ENCODE measurements around the gene SUGCT.

SUGCT gene

GRCh38 chr7:40865441-40866233 lies 730.8 kb downstream of the SUGCT start:
- Histone ChIP-seq H3K27ac (ENCODE audit: low read length) (no peak overlapping the region), H3K9ac (ENCODE audit: low read depth, low read length) (no peak overlapping the region), H2AFZ (ENCODE audit: low read depth, low read length) (no peak overlapping the region), H3K4me2 (ENCODE audit: insufficient read depth, low read length) (no peak overlapping the region), H3K4me1 (ENCODE audit: insufficient read depth, low read length) (no peaks in the 10 kb centered on the region), H3K27me3 (ENCODE audit: insufficient read depth, low read length, poor library complexity) (no peaks in the 10 kb centered on the region), H3K36me3 (ENCODE audit: insufficient read depth, low read length) (no peaks in the 10 kb centered on the region), H3K9me3 (ENCODE audit: insufficient read depth, low read length, severe bottlenecking) (no peaks in the 10 kb centered on the region), H4K20me1 (ENCODE audit: insufficient read depth, low read length) (no peaks in the 10 kb centered on the region), H3K4me3 (ENCODE audit: low read depth in 1 of 2, low read length in 2 of 2) (no peak overlapping the region), H3K79me2 (ENCODE audit: insufficient read depth, low read length) (no peaks in the 10 kb centered on the region)
- ATAC-seq (ENCODE audit: insufficient read depth, low read depth) (no peak), DNase-seq (no peak)
- no peak for TF ChIP-seq EZH2 (IDR thresholded peaks at IDR 0.05; ENCODE audit: borderline replicate concordance, low read depth, low read length, severe bottlenecking)
- TF ChIP-seq CTCF (IDR thresholded peaks at IDR 0.05; ENCODE audit: borderline replicate concordance, extremely low read depth, low read length, poor library complexity, severe bottlenecking), result no peak

GRCh38 chr7:40866601-40867000 lies 731.8 kb downstream of the SUGCT start:
- H3K27ac ChIP-seq (ENCODE audit: low read length), result no peak overlapping the region
- H3K9me3 ChIP-seq (ENCODE audit: insufficient read depth, low read length, severe bottlenecking), result no peaks in the 10 kb centered on the region
- H3K79me2 ChIP-seq (ENCODE audit: insufficient read depth, low read length), result no peaks in the 10 kb centered on the region
- TF ChIP-seq CTCF (IDR thresholded peaks at IDR 0.05; ENCODE audit: borderline replicate concordance, extremely low read depth, low read length, poor library complexity, severe bottlenecking), result no peak
- TF ChIP-seq EZH2 (IDR thresholded peaks at IDR 0.05; ENCODE audit: borderline replicate concordance, low read depth, low read length, severe bottlenecking), result no peak
- H2AFZ ChIP-seq (ENCODE audit: low read depth, low read length), result no peak overlapping the region
- H3K9ac ChIP-seq (ENCODE audit: low read depth, low read length), result no peak overlapping the region
- H3K4me1 ChIP-seq (ENCODE audit: insufficient read depth, low read length), result no peaks in the 10 kb centered on the region
- no peaks in the 10 kb centered on the region for H3K27me3 ChIP-seq (ENCODE audit: insufficient read depth, low read length, poor library complexity)
- DNase-seq (no peak), ATAC-seq (ENCODE audit: insufficient read depth, low read depth) (no peak)
- H3K4me2 ChIP-seq (ENCODE audit: insufficient read depth, low read length), result no peak overlapping the region
- H3K4me3 ChIP-seq (ENCODE audit: low read depth in 1 of 2, low read length in 2 of 2), result no peak overlapping the region
- H4K20me1 ChIP-seq (ENCODE audit: insufficient read depth, low read length), result no peaks in the 10 kb centered on the region
- H3K36me3 ChIP-seq (ENCODE audit: insufficient read depth, low read length), result no peaks in the 10 kb centered on the region

GRCh38 chr7:40870108-40870507 lies 735.3 kb downstream of the SUGCT start:
- Histone ChIP-seq H3K36me3 (ENCODE audit: insufficient read depth, low read length) (no peaks in the 10 kb centered on the region), H3K4me2 (ENCODE audit: insufficient read depth, low read length) (no peak overlapping the region), H3K27me3 (ENCODE audit: insufficient read depth, low read length, poor library complexity) (no peaks in the 10 kb centered on the region), H4K20me1 (ENCODE audit: insufficient read depth, low read length) (no peaks in the 10 kb centered on the region), H3K27ac (ENCODE audit: low read length) (no peak overlapping the region), H3K79me2 (ENCODE audit: insufficient read depth, low read length) (no peaks in the 10 kb centered on the region), H3K9ac (ENCODE audit: low read depth, low read length) (no peak overlapping the region), H3K9me3 (ENCODE audit: insufficient read depth, low read length, severe bottlenecking) (no peaks in the 10 kb centered on the region), H3K4me3 (ENCODE audit: low read depth in 1 of 2, low read length in 2 of 2) (no peak overlapping the region), H2AFZ (ENCODE audit: low read depth, low read length) (no peak overlapping the region), H3K4me1 (ENCODE audit: insufficient read depth, low read length) (no peaks in the 10 kb centered on the region)
- DNase-seq (no peak), ATAC-seq (ENCODE audit: insufficient read depth, low read depth) (no peak)
- TF ChIP-seq EZH2 (IDR thresholded peaks at IDR 0.05; ENCODE audit: borderline replicate concordance, low read depth, low read length, severe bottlenecking) (no peak), CTCF (IDR thresholded peaks at IDR 0.05; ENCODE audit: borderline replicate concordance, extremely low read depth, low read length, poor library complexity, severe bottlenecking) (no peak)

Measured in DND-41 (cell line).